Activated CD8-positive, alpha-beta memory T cell treated with anti-CD3 and anti-CD28 coated beads for 48 hours (primary cell): Measurements from ENCODE around the gene COG3.

Experiments used
- DNase-seq, 3 experiments: peaks; one replicate each; pipeline ENCODE4 v3.0.0-alpha.2; 2020; ENCODE audit warnings: low read depth in 2 of 3, low spot score in 2 of 3

Gene COG3

GRCh38 chr13:45544520-45544919, 79.8 kb downstream of the COG3 start:
- no peak for DNase-seq

GRCh38 chr13:45545686-45546409, 81.1 kb downstream of the COG3 start:
- no peak for DNase-seq

GRCh38 chr13:45546410-45546765, 81.6 kb downstream of the COG3 start:
- no peak for DNase-seq

- DNase-seq, result no peak
These were observed 83.5 kb downstream of the COG3 start for GRCh38 chr13:45548281-45548680.

GRCh38 chr13:45554604-45555109, 89.9 kb downstream of the COG3 start:
- no peak for DNase-seq

GRCh38 chr13:45564133-45564776, 99.5 kb downstream of the COG3 start:
- no peak for DNase-seq

GRCh38 chr13:45565331-45565730, 100.6 kb downstream of the COG3 start:
- DNase-seq, result no peak

- DNase-seq, result no peak
These were observed 110.5 kb downstream of the COG3 start for GRCh38 chr13:45575146-45575829.

- DNase-seq, result no peak
These were observed 111.1 kb downstream of the COG3 start for GRCh38 chr13:45575830-45576180.

- no peak for DNase-seq
These were observed 111.7 kb downstream of the COG3 start for GRCh38 chr13:45576466-45576865.

- DNase-seq, result no peak
These were observed 117.8 kb downstream of the COG3 start for GRCh38 chr13:45582408-45583076.

GRCh38 chr13:45584816-45585215, 120.1 kb downstream of the COG3 start:
- DNase-seq, result no peak
